ENCODE results near the gene PLEKHA5. TPM values are rescaled to one million over a fixed set of nuclear protein-coding genes. Genes with fewer than 3 reads are reported as not detected.

The PLEKHA5 gene
- total RNA-seq, 1 donor = 82.2 TPM

DNA sequence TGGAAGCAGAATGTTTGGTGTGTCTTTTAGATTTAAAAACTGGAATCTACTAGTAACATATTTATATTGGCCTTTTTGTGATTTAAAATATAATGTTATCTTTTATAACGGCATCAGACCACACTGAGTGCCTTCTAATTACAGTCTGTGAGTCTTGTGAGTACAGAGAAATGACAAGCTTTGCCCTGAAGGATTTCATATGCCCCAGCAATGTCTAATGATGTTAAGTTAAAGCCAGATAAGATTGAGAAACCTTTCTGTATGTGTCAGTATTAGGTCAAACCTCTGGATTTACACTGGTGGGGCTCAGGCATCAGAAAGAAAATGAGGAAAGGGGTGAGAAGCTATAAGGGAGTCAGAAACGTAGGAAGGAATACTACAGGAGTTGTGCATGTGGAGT lies 25.2 kb downstream of the PLEKHA5 start:
- no peaks in the 10 kb centered on the region for H3K9me3 ChIP-seq (ENCODE audit: low read depth, low read length)
- no peak for DNase-seq (ENCODE audit: insufficient read length, low spot score, missing footprints)
- H4K20me1 ChIP-seq (ENCODE audit: insufficient read depth, low read length) = no peaks in the 10 kb centered on the region
- H2AFZ ChIP-seq (ENCODE audit: low read length) = no peak overlapping the region
- H3K27ac ChIP-seq (ENCODE audit: low read depth, low read length) = no peak overlapping the region
- TF ChIP-seq, protein P1, sequence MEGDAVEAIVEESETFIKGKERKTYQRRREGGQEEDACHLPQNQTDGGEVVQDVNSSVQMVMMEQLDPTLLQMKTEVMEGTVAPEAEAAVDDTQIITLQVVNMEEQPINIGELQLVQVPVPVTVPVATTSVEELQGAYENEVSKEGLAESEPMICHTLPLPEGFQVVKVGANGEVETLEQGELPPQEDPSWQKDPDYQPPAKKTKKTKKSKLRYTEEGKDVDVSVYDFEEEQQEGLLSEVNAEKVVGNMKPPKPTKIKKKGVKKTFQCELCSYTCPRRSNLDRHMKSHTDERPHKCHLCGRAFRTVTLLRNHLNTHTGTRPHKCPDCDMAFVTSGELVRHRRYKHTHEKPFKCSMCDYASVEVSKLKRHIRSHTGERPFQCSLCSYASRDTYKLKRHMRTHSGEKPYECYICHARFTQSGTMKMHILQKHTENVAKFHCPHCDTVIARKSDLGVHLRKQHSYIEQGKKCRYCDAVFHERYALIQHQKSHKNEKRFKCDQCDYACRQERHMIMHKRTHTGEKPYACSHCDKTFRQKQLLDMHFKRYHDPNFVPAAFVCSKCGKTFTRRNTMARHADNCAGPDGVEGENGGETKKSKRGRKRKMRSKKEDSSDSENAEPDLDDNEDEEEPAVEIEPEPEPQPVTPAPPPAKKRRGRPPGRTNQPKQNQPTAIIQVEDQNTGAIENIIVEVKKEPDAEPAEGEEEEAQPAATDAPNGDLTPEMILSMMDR (IDR thresholded peaks at IDR 0.05; ENCODE audit: extremely low read depth, low read depth, low read length) = no peak
- no peak overlapping the region for H3K4me3 ChIP-seq (ENCODE audit: insufficient read depth, low read length)
- no peaks in the 10 kb centered on the region for H3K27me3 ChIP-seq (ENCODE audit: insufficient read depth, low read length)
- H3K4me2 ChIP-seq (ENCODE audit: insufficient read depth, low read length) = no peak overlapping the region
- peaks cover 5% of the 10 kb centered on the region for H3K4me1 ChIP-seq (ENCODE audit: insufficient read depth, low read length)
- H3K36me3 ChIP-seq (ENCODE audit: insufficient read depth, low read length) = no peaks in the 10 kb centered on the region
- no peaks in the 10 kb centered on the region for H3K79me2 ChIP-seq (ENCODE audit: insufficient read depth, low read length)

- no peak overlapping the region for H3K27ac ChIP-seq (ENCODE audit: low read depth, low read length)
- no peaks in the 10 kb centered on the region for H3K79me2 ChIP-seq (ENCODE audit: insufficient read depth, low read length)
- no peak overlapping the region for H3K4me2 ChIP-seq (ENCODE audit: insufficient read depth, low read length)
- peak; percentile 64 for DNase-seq (ENCODE audit: insufficient read length, low spot score, missing footprints)
- no peaks in the 10 kb centered on the region for H4K20me1 ChIP-seq (ENCODE audit: insufficient read depth, low read length)
- H3K27me3 ChIP-seq (ENCODE audit: insufficient read depth, low read length) = no peaks in the 10 kb centered on the region
- TF ChIP-seq, protein P1 (IDR thresholded peaks at IDR 0.05; ENCODE audit: extremely low read depth, low read depth, low read length) = no peak
- no peaks in the 10 kb centered on the region for H3K36me3 ChIP-seq (ENCODE audit: insufficient read depth, low read length)
- H3K4me1 ChIP-seq (ENCODE audit: insufficient read depth, low read length) = peaks cover 5% of the 10 kb centered on the region
- no peak overlapping the region for H2AFZ ChIP-seq (ENCODE audit: low read length)
- no peaks in the 10 kb centered on the region for H3K9me3 ChIP-seq (ENCODE audit: low read depth, low read length)
- no peak overlapping the region for H3K4me3 ChIP-seq (ENCODE audit: insufficient read depth, low read length)
Observed at GRCh38 chr12:19155981-19156734, 26.6 kb downstream of the PLEKHA5 start.

DNA sequence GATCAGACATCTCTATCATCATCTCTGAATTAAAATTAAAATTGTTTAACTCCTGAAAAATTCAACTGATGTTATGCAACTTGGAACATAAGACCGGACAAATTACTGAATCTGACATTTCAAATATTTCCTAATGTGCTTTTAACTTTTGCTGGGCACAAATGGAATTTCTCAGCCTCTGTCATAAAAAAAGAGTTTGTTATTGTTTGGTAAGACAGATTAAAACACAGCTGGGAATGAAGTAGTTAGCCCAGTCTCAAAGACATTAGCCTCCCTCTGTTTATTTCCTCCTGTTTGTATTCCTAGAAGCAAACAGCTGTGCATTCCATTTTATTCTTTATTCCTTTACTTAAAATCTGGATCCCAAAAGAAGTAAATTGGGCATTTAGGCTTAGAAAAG lies 29.4 kb downstream of the PLEKHA5 start:
- Histone ChIP-seq H2AFZ (ENCODE audit: low read length) (no peak overlapping the region), H3K36me3 (ENCODE audit: insufficient read depth, low read length) (no peaks in the 10 kb centered on the region), H3K4me1 (ENCODE audit: insufficient read depth, low read length) (peaks cover 5% of the 10 kb centered on the region), H3K27ac (ENCODE audit: low read depth, low read length) (no peak overlapping the region), H3K79me2 (ENCODE audit: insufficient read depth, low read length) (no peaks in the 10 kb centered on the region), H4K20me1 (ENCODE audit: insufficient read depth, low read length) (no peaks in the 10 kb centered on the region), H3K9me3 (ENCODE audit: low read depth, low read length) (no peaks in the 10 kb centered on the region), H3K27me3 (ENCODE audit: insufficient read depth, low read length) (no peaks in the 10 kb centered on the region), H3K4me2 (ENCODE audit: insufficient read depth, low read length) (no peak overlapping the region), H3K4me3 (ENCODE audit: insufficient read depth, low read length) (no peak overlapping the region)
- no peak for DNase-seq (ENCODE audit: insufficient read length, low spot score, missing footprints)
- TF ChIP-seq, protein P1 (IDR thresholded peaks at IDR 0.05; ENCODE audit: extremely low read depth, low read depth, low read length) = no peak

DNA sequence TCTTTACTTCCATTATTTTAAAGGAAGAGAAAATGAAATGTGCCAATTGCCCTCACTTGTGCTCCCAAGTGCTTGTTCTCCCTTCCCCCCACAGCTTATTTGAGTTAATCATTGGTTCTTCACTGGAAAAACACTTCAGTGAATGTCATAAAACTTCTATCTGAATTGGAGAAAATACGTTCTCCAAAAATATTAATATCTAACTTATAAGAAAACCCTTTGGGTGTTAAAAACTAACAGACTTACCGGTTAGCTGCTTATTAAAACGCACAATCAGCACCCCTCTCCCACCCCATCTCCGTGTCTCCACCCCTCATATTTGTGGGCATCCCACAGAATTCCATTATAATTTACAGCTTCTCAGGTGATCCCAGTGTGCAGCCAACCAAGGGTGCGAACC lies 31.7 kb downstream of the PLEKHA5 start:
- no peaks in the 10 kb centered on the region for H3K79me2 ChIP-seq (ENCODE audit: insufficient read depth, low read length)
- no peak overlapping the region for H2AFZ ChIP-seq (ENCODE audit: low read length)
- TF ChIP-seq, protein P1 (IDR thresholded peaks at IDR 0.05; ENCODE audit: extremely low read depth, low read depth, low read length) = no peak
- H3K4me1 ChIP-seq (ENCODE audit: insufficient read depth, low read length) = peaks cover 5% of the 10 kb centered on the region
- H3K4me3 ChIP-seq (ENCODE audit: insufficient read depth, low read length) = no peak overlapping the region
- no peaks in the 10 kb centered on the region for H4K20me1 ChIP-seq (ENCODE audit: insufficient read depth, low read length)
- no peaks in the 10 kb centered on the region for H3K9me3 ChIP-seq (ENCODE audit: low read depth, low read length)
- no peaks in the 10 kb centered on the region for H3K36me3 ChIP-seq (ENCODE audit: insufficient read depth, low read length)
- no peaks in the 10 kb centered on the region for H3K27me3 ChIP-seq (ENCODE audit: insufficient read depth, low read length)
- no peak for DNase-seq (ENCODE audit: insufficient read length, low spot score, missing footprints)
- no peak overlapping the region for H3K4me2 ChIP-seq (ENCODE audit: insufficient read depth, low read length)
- no peak overlapping the region for H3K27ac ChIP-seq (ENCODE audit: low read depth, low read length)
